ENCODE results near the gene ATXN10. TPM values are rescaled to one million over a fixed set of nuclear protein-coding genes. Genes with fewer than 3 reads are reported as not detected.
"Not testable (repeated sequence)": the region's sequence is repeated elsewhere in the genome, so short reads cannot be mapped to it uniquely, and the experiment has no call there.

Gene ATXN10, protein sequence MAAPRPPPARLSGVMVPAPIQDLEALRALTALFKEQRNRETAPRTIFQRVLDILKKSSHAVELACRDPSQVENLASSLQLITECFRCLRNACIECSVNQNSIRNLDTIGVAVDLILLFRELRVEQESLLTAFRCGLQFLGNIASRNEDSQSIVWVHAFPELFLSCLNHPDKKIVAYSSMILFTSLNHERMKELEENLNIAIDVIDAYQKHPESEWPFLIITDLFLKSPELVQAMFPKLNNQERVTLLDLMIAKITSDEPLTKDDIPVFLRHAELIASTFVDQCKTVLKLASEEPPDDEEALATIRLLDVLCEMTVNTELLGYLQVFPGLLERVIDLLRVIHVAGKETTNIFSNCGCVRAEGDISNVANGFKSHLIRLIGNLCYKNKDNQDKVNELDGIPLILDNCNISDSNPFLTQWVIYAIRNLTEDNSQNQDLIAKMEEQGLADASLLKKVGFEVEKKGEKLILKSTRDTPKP
- 10 to 100 TPM; 40.9 to 64.7 (median 52.3) TPM for polyA plus RNA-seq

DNA sequence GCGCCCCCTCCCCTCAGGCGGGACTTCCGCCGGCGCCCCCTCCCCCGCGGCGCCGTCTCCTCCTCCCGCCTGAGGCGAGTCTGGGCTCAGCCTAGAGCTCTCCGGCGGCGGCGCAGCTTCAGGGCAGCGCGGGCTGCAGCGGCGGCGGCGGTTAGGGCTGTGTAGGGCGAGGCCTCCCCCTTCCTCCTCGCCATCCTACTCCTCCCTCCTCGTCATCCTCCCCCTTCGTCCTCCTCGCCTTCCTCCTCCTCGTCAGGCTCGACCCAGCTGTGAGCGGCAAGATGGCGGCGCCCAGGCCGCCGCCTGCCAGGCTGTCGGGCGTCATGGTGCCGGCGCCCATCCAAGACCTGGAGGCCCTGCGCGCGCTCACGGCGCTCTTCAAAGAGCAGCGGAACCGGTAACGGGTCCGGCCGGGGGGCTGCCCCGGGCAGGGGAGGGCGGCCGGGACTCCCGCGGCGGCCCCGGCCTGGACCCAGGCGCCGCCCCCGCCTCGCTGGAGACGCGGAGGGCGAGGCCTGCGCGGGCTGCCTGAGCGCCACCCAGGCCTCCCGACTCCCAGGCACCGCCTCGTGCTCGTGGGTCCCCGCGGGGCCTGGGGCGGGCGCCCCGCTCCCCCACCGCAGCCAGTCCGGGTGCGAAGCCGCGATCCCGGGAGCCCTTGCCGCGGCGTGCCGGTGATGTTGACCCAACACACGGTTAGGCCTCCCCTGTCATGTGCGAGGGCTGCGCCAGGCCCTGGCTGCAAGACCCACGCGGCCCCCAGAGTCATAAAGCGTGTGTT, at the start of gene ATXN10:
Gene ATXN10, plus strand, starts transcription at position 52 of the 781 bp plus-strand sequence. Its CDS starts 230 bp downstream, at position 282.
- H3K27ac ChIP-seq (ENCODE audit: low read depth, low read length): peak within 1 kb of the TSS; percentile 69
- 0 to 1% (median 1%) methylated on average over 67 to 88 of the region's 89 CpGs for WGBS, 3 donors

DNA sequence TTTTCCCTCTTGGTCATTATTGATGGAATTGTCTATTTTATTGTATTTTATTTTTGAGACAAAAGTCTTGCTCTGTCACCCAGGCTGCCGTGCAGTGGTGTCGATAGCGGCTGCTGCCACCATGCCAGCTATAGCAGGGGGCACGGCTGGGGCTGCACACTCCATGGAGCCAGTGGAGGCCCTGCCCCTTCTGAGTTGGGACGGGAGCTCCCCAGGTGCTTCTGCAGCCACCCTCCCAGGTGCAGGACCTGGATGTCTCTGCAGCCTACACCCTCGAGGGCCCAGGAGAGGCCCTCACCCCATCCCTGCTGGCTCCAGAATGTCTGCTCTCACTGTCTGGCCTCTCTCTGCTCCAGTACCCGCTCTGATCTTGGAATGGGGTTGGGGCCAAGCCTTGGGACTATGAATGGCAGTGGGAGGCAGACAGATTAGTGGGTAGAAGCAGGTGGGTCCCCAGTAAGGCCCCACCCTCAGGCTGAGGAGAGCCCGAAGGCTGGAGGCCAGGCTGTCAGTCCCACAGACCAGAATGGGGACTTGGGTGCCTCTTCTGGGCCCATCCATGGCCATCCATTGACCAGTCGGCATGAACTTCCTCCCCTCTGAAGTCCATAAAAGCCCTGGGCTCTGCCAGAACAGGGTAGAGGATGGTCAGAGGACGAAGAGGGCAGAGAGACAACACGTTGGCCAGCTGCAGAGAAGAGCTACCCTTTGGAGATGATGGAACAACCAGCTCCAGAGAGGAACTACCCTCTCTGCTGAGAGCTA, 49.6 kb upstream of the ATXN10 start:
- WGBS, 3 donors: 76 to 91% (median 90%) methylated on average over 11 of the region's 11 CpGs
- H3K27ac ChIP-seq (ENCODE audit: low read depth, low read length): no peak overlapping the region

DNA sequence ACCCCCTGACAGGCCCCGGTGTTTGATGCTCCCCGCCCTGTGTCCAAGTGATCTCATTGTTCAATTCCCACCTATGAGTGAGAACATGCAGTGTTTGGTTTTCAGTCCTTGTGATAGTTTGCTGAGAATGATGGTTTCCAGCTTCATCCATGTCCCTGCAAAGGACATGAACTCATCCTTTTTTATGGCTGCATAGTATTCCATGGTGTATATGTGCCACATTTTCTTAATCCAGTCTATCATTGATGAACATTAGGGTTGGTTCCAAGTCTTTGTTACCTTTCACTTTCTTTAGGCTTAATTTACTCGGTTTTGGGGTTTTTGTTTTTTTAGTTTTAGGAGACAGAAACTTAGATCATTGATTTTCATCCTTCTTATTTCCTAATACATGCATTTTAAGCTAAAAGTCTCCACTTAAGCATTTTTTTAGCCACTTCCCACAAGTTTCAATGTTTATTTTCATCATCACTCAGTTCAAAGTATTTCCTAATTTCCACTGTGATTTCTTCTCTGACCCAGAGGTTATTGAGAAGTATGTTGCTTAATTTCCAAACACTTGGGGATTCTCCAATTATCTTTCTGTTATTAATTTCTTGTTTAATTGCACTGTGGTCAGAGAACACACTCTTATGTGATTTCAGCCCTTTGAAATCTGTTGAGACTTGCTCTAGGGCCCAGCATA, 48.0 kb upstream of the ATXN10 start:
- not testable (repeated sequence) for H3K27ac ChIP-seq (ENCODE audit: low read depth, low read length)
- WGBS, 3 donors: 80 to 87% (median 82%) methylated on average over 3 of the region's 3 CpGs

GRCh38 chr22:45626198-45626651, 45.4 kb upstream of the ATXN10 start:
- no peak overlapping the region for H3K27ac ChIP-seq (ENCODE audit: low read depth, low read length)
- 42 to 69% (median 66%) methylated on average over 22 of the region's 22 CpGs for WGBS, 3 donors

- 67 to 93% (median 92%) methylated on average over 22 of the region's 22 CpGs for WGBS, 3 donors
- H3K27ac ChIP-seq (ENCODE audit: low read depth, low read length): no peak overlapping the region
Measured at GRCh38 chr22:45627489-45628233, 44.0 kb upstream of the ATXN10 start.

- 33 to 66% (median 64%) methylated on average over 5 of the region's 5 CpGs for WGBS, 3 donors
- no peak overlapping the region for H3K27ac ChIP-seq (ENCODE audit: low read depth, low read length)
Measured at GRCh38 chr22:45628515-45628914, 43.1 kb upstream of the ATXN10 start.

- no peak overlapping the region for H3K27ac ChIP-seq (ENCODE audit: low read depth, low read length)
- WGBS, 3 donors: 42 to 62% (median 62%) methylated on average over 15 of the region's 15 CpGs
Measured at GRCh38 chr22:45629469-45630089, 42.1 kb upstream of the ATXN10 start.

- WGBS, 3 donors: 90 to 96% (median 96%) methylated on average over 15 of the region's 15 CpGs
- H3K27ac ChIP-seq (ENCODE audit: low read depth, low read length): no peak overlapping the region
Measured at GRCh38 chr22:45630436-45630835, 41.2 kb upstream of the ATXN10 start.

GRCh38 chr22:45631140-45631840, 40.3 kb upstream of the ATXN10 start:
- H3K27ac ChIP-seq (ENCODE audit: low read depth, low read length): no peak overlapping the region
- WGBS, 3 donors: 54 to 56% (median 56%) methylated on average over 12 of the region's 12 CpGs

GRCh38 chr22:45631841-45632238, 39.8 kb upstream of the ATXN10 start:
- H3K27ac ChIP-seq (ENCODE audit: low read depth, low read length): no peak overlapping the region
- 80 to 89% (median 89%) methylated on average over 7 of the region's 7 CpGs for WGBS, 3 donors

- WGBS, 3 donors: 8 to 21% (median 19%) methylated on average over 15 of the region's 15 CpGs
- no peak overlapping the region for H3K27ac ChIP-seq (ENCODE audit: low read depth, low read length)
Measured at GRCh38 chr22:45632791-45633515, 38.7 kb upstream of the ATXN10 start.

- no peak overlapping the region for H3K27ac ChIP-seq (ENCODE audit: low read depth, low read length)
- 80 to 86% (median 80%) methylated on average over 7 of the region's 7 CpGs for WGBS, 3 donors
Measured at GRCh38 chr22:45636683-45637082, 35.0 kb upstream of the ATXN10 start.

- no peak overlapping the region for H3K27ac ChIP-seq (ENCODE audit: low read depth, low read length)
- 50 to 88% (median 76%) methylated on average over 3 of the region's 3 CpGs for WGBS, 3 donors
Measured at GRCh38 chr22:45638197-45638596, 33.4 kb upstream of the ATXN10 start.

- H3K27ac ChIP-seq (ENCODE audit: low read depth, low read length): no peak overlapping the region
- 35 to 51% (median 43%) methylated on average over 21 of the region's 21 CpGs for WGBS, 3 donors
Measured at GRCh38 chr22:45638834-45639746, 32.5 kb upstream of the ATXN10 start.

GRCh38 chr22:45639747-45640102, 31.9 kb upstream of the ATXN10 start:
- no peak overlapping the region for H3K27ac ChIP-seq (ENCODE audit: low read depth, low read length)
- 36 to 62% (median 42%) methylated on average over 7 of the region's 7 CpGs for WGBS, 3 donors

Data from adipose tissue (tissue), 3 donors.